Caco-2 (cell line): ENCODE measurements around the gene NONO. TPM values are rescaled to one million over a fixed set of nuclear protein-coding genes. Genes with fewer than 3 reads are reported as not detected.

Experiments
- BruUV-seq: library from RNA; stranded (reverse); fragments of 400-500 nt; replicated peaks from 2 replicates; lab custom pipeline; 2021; lab: Mats Ljungman, UMichigan
- CTCF ChIA-PET: fragments of 300-600 bp; sonication (Branson Sonifier 250); formaldehyde crosslinking; loops from one replicate; lab custom pipeline; 2022; ENCODE audit warnings: antibody characterized with exemption; lab: Charles Lee
- POLR2A ChIA-PET: fragments of 300-600 bp; sonication (Branson Sonifier 250); formaldehyde crosslinking; loops from one replicate; lab custom pipeline; 2022; ENCODE audit warnings: antibody characterized with exemption; lab: Charles Lee
- DNase-seq, 2 experiments: peaks; one replicate each; pipeline versions ENCODE4 v3.0.0 to v3.0.0-alpha.2; 2020 to 2022
- H3K27me3 ChIP-seq: replicated peaks from 2 replicates; pipeline ENCODE4 v1.6.0; 2011; ENCODE audit warnings: low read length; ENCODE audit not compliant: control insufficient read depth, insufficient read depth
- H3K36me3 ChIP-seq: 2 replicates; pipeline ENCODE4 v1.5.1; 2011; ENCODE audit warnings: low read length; ENCODE audit not compliant: control insufficient read depth, insufficient read depth
- H3K4me1 ChIP-seq: fragments of 250-450 bp; sonication (Bioruptor Pico); 2 replicates; pipeline ENCODE4 v1.5.1; 2020; ENCODE audit warnings: mild to moderate bottlenecking
- H3K4me3 ChIP-seq: 2 replicates; pipeline ENCODE4 v1.5.1; 2011; ENCODE audit warnings: low read depth, mild to moderate bottlenecking, control low read depth, low read length
- H3K9me3 ChIP-seq: fragments of 250-450 bp; sonication (Bioruptor Pico); 2 replicates; pipeline ENCODE4 v1.5.1; 2020; ENCODE audit warnings: mild to moderate bottlenecking, moderate library complexity
- H3K27ac Mint-ChIP-seq: one replicate; pipeline ENCODE4 v1.8.0; 2022; ENCODE audit warnings: mixed read lengths; ENCODE audit not compliant: unreplicated experiment
- H3K27me3 Mint-ChIP-seq: one replicate; pipeline ENCODE4 v1.8.0; 2022; ENCODE audit warnings: mixed read lengths; ENCODE audit not compliant: insufficient read depth, unreplicated experiment
- H3K36me3 Mint-ChIP-seq: one replicate; pipeline ENCODE4 v1.8.0; 2022; ENCODE audit warnings: mild to moderate bottlenecking, mixed read lengths; ENCODE audit not compliant: insufficient read depth, unreplicated experiment
- H3K4me1 Mint-ChIP-seq: one replicate; pipeline ENCODE4 v1.8.0; 2022; ENCODE audit warnings: low read depth, mixed read lengths; ENCODE audit not compliant: unreplicated experiment
- H3K4me3 Mint-ChIP-seq: one replicate; pipeline ENCODE4 v1.8.0; 2022; ENCODE audit warnings: mild to moderate bottlenecking, moderate library complexity, mixed read lengths; ENCODE audit not compliant: unreplicated experiment
- H3K9me3 Mint-ChIP-seq: one replicate; pipeline ENCODE4 v1.8.0; 2022; ENCODE audit warnings: mixed read lengths; ENCODE audit not compliant: unreplicated experiment
- CTCF ChIP-seq, 2 experiments: fragments of 200-600 bp in 1 of 2; IDR thresholded peaks; 1 replicate in 1 of 2; 2 replicates in 1 of 2; pipeline versions ENCODE4 v1.5.1 to v1.8.0; 2011 to 2022; ENCODE audit warnings: antibody characterized with exemption in 1 of 2, control low read depth in 1 of 2, inconsistent platforms in 1 of 2, low read depth in 1 of 2, low read length in 1 of 2, mild to moderate bottlenecking in 1 of 2, moderate library complexity in 1 of 2; ENCODE audit not compliant: insufficient read depth in 1 of 2, severe bottlenecking in 1 of 2, unreplicated experiment in 1 of 2
- intact Hi-C: fragments of 100-400 bp; cut with micrococcal nuclease; formaldehyde crosslinking; loops from one replicate; pipeline ENCODE4 v1.10.0; 2022; ENCODE audit not compliant: unreplicated experiment
- total RNA-seq: library from RNA; stranded (reverse); gene quantifications from 2 replicates; pipeline ENCODE4 v1.2.3, GENCODE V29; 2022

The NONO gene
- total RNA-seq, 1 experiment from 2014 or later = 477 TPM

GRCh38 chrX:71301195-71301924 is 17.9 kb downstream of the NONO start, which contains the start of gene ITGB1BP2:
ITGB1BP2 (plus strand) TSS chrX:71301750; CDS start chrX:71301807, 57 bp downstream.
- Histone ChIP-seq H3K27me3 (no peaks in the 10 kb centered on the region), H3K4me1 (no peaks in the 10 kb centered on the region), H3K36me3 (no peaks in the 10 kb centered on the region; the same call in 1 of the 2 replicates), H3K9me3 (no peaks in the 10 kb centered on the region), H3K4me3 (no peak within 1 kb of the TSS)
- H3K36me3 Mint-ChIP-seq = peaks cover 68% of the 10 kb centered on the region
- CTCF ChIA-PET = no interaction called here
- peak in 1 of 2 experiments; percentile 33 for DNase-seq
- no peaks in the 10 kb centered on the region for H3K9me3 Mint-ChIP-seq
- no peak within 1 kb of the TSS for H3K27ac Mint-ChIP-seq
- no peak within 1 kb of the TSS for H3K4me3 Mint-ChIP-seq
- H3K4me1 Mint-ChIP-seq = peaks cover 13% of the 10 kb centered on the region
- no TSS peak for BruUV-seq
- no peaks in the 10 kb centered on the region for H3K27me3 Mint-ChIP-seq
- no peak for TF ChIP-seq CTCF (IDR thresholded peaks at IDR 0.05; ENCODE audit: insufficient read depth in 1 of 2, low read depth in 1 of 2, low read length in 1 of 2, severe bottlenecking in 1 of 2, unreplicated experiment in 1 of 2)
- intact Hi-C loops = no loop called here
- POLR2A ChIA-PET = interaction anchor here (0.6 to 1.1 kb wide), 3 partner anchors 18 to 266 kb away, joined by 3 to 8 read pairs (median 3); partner anchors contain the start of gene NONO

DNA sequence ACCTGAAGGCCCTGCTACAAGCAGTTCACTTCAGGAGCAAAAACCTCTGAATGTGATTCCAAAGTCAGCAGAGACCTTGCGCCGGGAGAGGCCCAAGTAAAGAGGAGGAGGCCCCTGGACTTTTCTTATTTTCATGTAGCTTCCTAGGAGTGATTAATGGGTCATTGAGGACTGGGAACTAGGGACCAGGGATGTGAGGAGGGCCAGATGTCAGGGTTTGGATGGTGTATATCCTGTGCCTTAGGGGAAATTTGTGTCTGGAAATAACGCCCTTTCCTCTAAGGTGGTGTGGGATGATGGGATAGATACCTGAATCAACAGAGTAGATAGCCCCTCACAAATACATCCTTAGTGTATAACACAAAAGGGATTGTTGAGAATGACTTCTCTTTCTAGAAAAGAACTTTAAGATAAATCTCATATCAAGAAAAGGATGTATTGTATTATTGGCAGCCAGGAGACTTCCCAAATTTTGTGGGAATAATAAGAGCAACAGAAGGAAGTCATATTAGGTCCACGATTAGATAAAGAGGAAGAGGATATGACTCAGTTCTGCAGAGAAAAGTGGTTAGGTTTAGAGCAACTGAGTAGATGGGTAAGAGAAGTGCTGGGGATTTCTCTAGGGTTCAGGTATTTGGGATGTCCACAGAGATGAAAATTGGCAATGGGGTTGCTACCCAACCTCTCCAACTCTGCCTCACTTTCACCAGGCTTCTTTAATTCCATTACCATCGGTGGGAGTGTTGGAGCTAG is 19.2 kb downstream of the NONO start:
- no TSS peak for BruUV-seq
- H3K9me3 ChIP-seq = no peaks in the 10 kb centered on the region
- POLR2A ChIA-PET = no interaction called here
- H3K27ac Mint-ChIP-seq = no peak overlapping the region
- H3K27me3 ChIP-seq = no peaks in the 10 kb centered on the region
- peaks cover 55% of the 10 kb centered on the region for H3K36me3 Mint-ChIP-seq
- intact Hi-C loops = no loop called here
- H3K27me3 Mint-ChIP-seq = no peaks in the 10 kb centered on the region
- peaks cover 13% of the 10 kb centered on the region for H3K4me1 Mint-ChIP-seq
- H3K36me3 ChIP-seq = no peaks in the 10 kb centered on the region; the same call in 1 of the 2 replicates
- H3K4me1 ChIP-seq = no peaks in the 10 kb centered on the region
- no peak for DNase-seq
- CTCF ChIA-PET = no interaction called here
- H3K4me3 Mint-ChIP-seq = no peak overlapping the region
- H3K9me3 Mint-ChIP-seq = no peaks in the 10 kb centered on the region
- H3K4me3 ChIP-seq = no peak overlapping the region
- TF ChIP-seq CTCF (IDR thresholded peaks at IDR 0.05; ENCODE audit: insufficient read depth in 1 of 2, low read depth in 1 of 2, low read length in 1 of 2, severe bottlenecking in 1 of 2, unreplicated experiment in 1 of 2) = no peak

- Mint-ChIP-seq H3K27me3 (no peaks in the 10 kb centered on the region), H3K4me1 (peaks cover 13% of the 10 kb centered on the region), H3K36me3 (peaks cover 37% of the 10 kb centered on the region), H3K4me3 (no peak overlapping the region), H3K9me3 (no peaks in the 10 kb centered on the region), H3K27ac (no peak overlapping the region)
- DNase-seq = no peak
- Histone ChIP-seq H3K4me1 (no peaks in the 10 kb centered on the region), H3K4me3 (no peak overlapping the region), H3K27me3 (no peaks in the 10 kb centered on the region), H3K36me3 (no peaks in the 10 kb centered on the region; the same call in 1 of the 2 replicates), H3K9me3 (no peaks in the 10 kb centered on the region)
- POLR2A ChIA-PET = no interaction called here
- BruUV-seq = no TSS peak
- CTCF ChIA-PET = no interaction called here
- TF ChIP-seq CTCF (IDR thresholded peaks at IDR 0.05; ENCODE audit: insufficient read depth in 1 of 2, low read depth in 1 of 2, low read length in 1 of 2, severe bottlenecking in 1 of 2, unreplicated experiment in 1 of 2) = no peak
- intact Hi-C loops = no loop called here
Observed at GRCh38 chrX:71304561-71304960, 21.1 kb downstream of the NONO start.
